Stimulated activated CD8-positive, alpha-beta memory T cell treated with anti-CD3 and anti-CD28 coated beads, Interleukin-12 subunit alpha, Interleukin-12 subunit beta, amount 100 ng/mL, for 1 hour (primary cell): ENCODE data around the gene OR2K2.
"Not testable (repeated sequence)": the region's sequence is repeated elsewhere in the genome, so short reads cannot be mapped to it uniquely, and the experiment has no call there.

ENCODE experiments used
- DNase-seq: peaks from one replicate; pipeline ENCODE4 v3.0.0-alpha.2; 2020; ENCODE audit warnings: low read depth

The OR2K2 gene

GRCh38 chr9:111330124-111330523 is at the start of gene OR2K2:
TSS of gene OR2K2 (minus strand) at chr9:111330224. CDS start at chr9:111328433, 1,791 bp downstream.
- DNase-seq: no peak

GRCh38 chr9:111375817-111376564 is 46.0 kb upstream of the OR2K2 start:
- DNase-seq: no peak

GRCh38 chr9:111375062-111375461 is 45.0 kb upstream of the OR2K2 start:
- no peak for DNase-seq

GRCh38 chr9:111372297-111372696 is 42.3 kb upstream of the OR2K2 start:
- no peak for DNase-seq

- no peak for DNase-seq
Measured at GRCh38 chr9:111366978-111367377, 37.0 kb upstream of the OR2K2 start.

- DNase-seq: no peak
Measured at GRCh38 chr9:111362526-111362925, 32.5 kb upstream of the OR2K2 start.

- no peak for DNase-seq
Measured at GRCh38 chr9:111360881-111361280, 30.9 kb upstream of the OR2K2 start.

- DNase-seq: no peak
Measured at GRCh38 chr9:111356481-111357244, 26.6 kb upstream of the OR2K2 start.

- no peak for DNase-seq
Measured at GRCh38 chr9:111352545-111352944, 22.5 kb upstream of the OR2K2 start.

- DNase-seq: no peak
Measured at GRCh38 chr9:111350556-111350955, 20.5 kb upstream of the OR2K2 start.

- no peak for DNase-seq
Measured at GRCh38 chr9:111349766-111350165, 19.7 kb upstream of the OR2K2 start.

- DNase-seq: no peak
Measured at GRCh38 chr9:111348821-111349271, 18.8 kb upstream of the OR2K2 start.

- not testable (repeated sequence) for DNase-seq
Measured at GRCh38 chr9:111334318-111334863, 4.4 kb upstream of the OR2K2 start.

GRCh38 chr9:111320631-111321030 is 9.4 kb downstream of the OR2K2 start:
- DNase-seq: no peak

- DNase-seq: no peak
Measured at GRCh38 chr9:111316796-111317195, 13.2 kb downstream of the OR2K2 start.

- no peak for DNase-seq
Measured at GRCh38 chr9:111305914-111306313, 24.1 kb downstream of the OR2K2 start.

GRCh38 chr9:111304000-111304399 is 26.0 kb downstream of the OR2K2 start:
- not testable (repeated sequence) for DNase-seq

GRCh38 chr9:111301195-111301594 is 28.8 kb downstream of the OR2K2 start:
- DNase-seq: no peak

GRCh38 chr9:111300140-111300735 is 29.8 kb downstream of the OR2K2 start:
- DNase-seq: no peak

- DNase-seq: not testable (repeated sequence)
Measured at GRCh38 chr9:111299599-111299966, 30.4 kb downstream of the OR2K2 start.

GRCh38 chr9:111298731-111299598 is 31.1 kb downstream of the OR2K2 start:
- DNase-seq: no peak

- DNase-seq: no peak
Measured at GRCh38 chr9:111298111-111298510, 31.9 kb downstream of the OR2K2 start.
